Vagina (tissue), 2 donors: ENCODE results near the gene STEAP4. TPM values are rescaled to one million over a fixed set of nuclear protein-coding genes. Genes with fewer than 3 reads are reported as not detected.

ENCODE experiments used
- DNase-seq, 2 donors: peaks; one replicate each; pipeline ENCODE4 v3.0.0-alpha.2; 2017; ENCODE audit errors: extremely low spot score in 2 of 2
- H3K27ac ChIP-seq: fragments of 200-600 bp; sonication (generic); one replicate; pipeline ENCODE4 v1.5.1; 2019
- H3K27me3 ChIP-seq: fragments of 200-600 bp; sonication (generic); one replicate; pipeline ENCODE4 v1.5.1; 2019
- H3K36me3 ChIP-seq, 2 donors: fragments of 200-600 bp; sonication (generic); one replicate each; pipeline ENCODE4 v1.5.1; 2017 to 2019
- H3K4me1 ChIP-seq: fragments of 200-600 bp; sonication (generic); one replicate; pipeline ENCODE4 v1.5.1; 2019
- H3K4me3 ChIP-seq, 2 donors: fragments of 200-600 bp; sonication (generic); 1 replicate in 1 of 2; 2 replicates in 1 of 2; pipeline ENCODE4 v1.5.1; 2016 to 2019
- H3K9me3 ChIP-seq: fragments of 200-600 bp; sonication (generic); one replicate; pipeline ENCODE4 v1.5.1; 2019
- CTCF ChIP-seq, 3 experiments: fragments of 450-650 bp in 2 of 3; fragments of 200-600 bp in 1 of 3; sonication (generic) in 1 of 3; IDR thresholded peaks; one replicate each; pipeline ENCODE4 v1.5.1; 2017 to 2019; ENCODE audit warnings: antibody characterized with exemption in 3 of 3, mild to moderate bottlenecking in 2 of 3, moderate library complexity in 2 of 3
- POLR2A ChIP-seq, 2 donors: fragments of 450-650 bp; IDR thresholded peaks; one replicate each; pipeline ENCODE4 v1.6.1; 2017; ENCODE audit warnings: antibody characterized with exemption in 2 of 2, mild to moderate bottlenecking in 2 of 2, moderate library complexity in 2 of 2
- POLR2AphosphoS5 ChIP-seq, 2 donors: sonication (generic); formaldehyde crosslinking; IDR thresholded peaks; one replicate each; pipeline ENCODE4 v1.9.0; 2017; ENCODE audit warnings: antibody characterized with exemption in 2 of 2, mild to moderate bottlenecking in 2 of 2, low read depth in 1 of 2; ENCODE audit not compliant: insufficient read depth in 1 of 2
- intact Hi-C: fragments of 100-400 bp; cut with DNase I; formaldehyde crosslinking; loops from one replicate; pipeline ENCODE4 v1.15.1; 2023
- total RNA-seq: library from RNA; depleted of rRNA; stranded (reverse); fragments of >200 nt; gene quantifications from one replicate; pipeline ENCODE4 v1.2.3, GENCODE V29; 2016

Gene STEAP4
- total RNA-seq, 1 donor from 2014 or later = 41.7 TPM

- H3K27ac ChIP-seq = no peak overlapping the region
- no peaks in the 10 kb centered on the region for H3K9me3 ChIP-seq
- no peaks in the 10 kb centered on the region for H3K27me3 ChIP-seq
- H3K36me3 ChIP-seq = no peaks in the 10 kb centered on the region
- intact Hi-C loops = no loop called here
- no peak for TF ChIP-seq POLR2A (IDR thresholded peaks at IDR 0.05)
- no peak for TF ChIP-seq CTCF (IDR thresholded peaks at IDR 0.05)
- TF ChIP-seq POLR2AphosphoS5 (IDR thresholded peaks at IDR 0.05; ENCODE audit: insufficient read depth in 1 of 2, low read depth in 1 of 2) = no peak
- H3K4me1 ChIP-seq = peaks cover 10% of the 10 kb centered on the region
- H3K4me3 ChIP-seq = no peak overlapping the region
- DNase-seq = no peak
These were observed 9.8 kb upstream of the STEAP4 start for GRCh38 chr7:88316456-88316855.

- Histone ChIP-seq H3K4me1 (peaks cover 19% of the 10 kb centered on the region), H3K36me3 (no peaks in the 10 kb centered on the region), H3K27ac (no peak overlapping the region), H3K4me3 (no peak overlapping the region), H3K9me3 (no peaks in the 10 kb centered on the region), H3K27me3 (no peaks in the 10 kb centered on the region)
- no peak for DNase-seq
- TF ChIP-seq POLR2AphosphoS5 (IDR thresholded peaks at IDR 0.05; ENCODE audit: insufficient read depth in 1 of 2, low read depth in 1 of 2) = no peak
- no peak for TF ChIP-seq POLR2A (IDR thresholded peaks at IDR 0.05)
- no peak for TF ChIP-seq CTCF (IDR thresholded peaks at IDR 0.05)
- intact Hi-C loops = no loop called here
These were observed 8.8 kb upstream of the STEAP4 start for GRCh38 chr7:88315522-88315921.

GRCh38 chr7:88314061-88314491, 7.4 kb upstream of the STEAP4 start:
- peaks cover 19% of the 10 kb centered on the region for H3K4me1 ChIP-seq
- H3K4me3 ChIP-seq = no peak overlapping the region
- no peaks in the 10 kb centered on the region for H3K27me3 ChIP-seq
- H3K36me3 ChIP-seq = no peaks in the 10 kb centered on the region
- intact Hi-C loops = no loop called here
- no peaks in the 10 kb centered on the region for H3K9me3 ChIP-seq
- TF ChIP-seq POLR2AphosphoS5 (IDR thresholded peaks at IDR 0.05; ENCODE audit: insufficient read depth in 1 of 2, low read depth in 1 of 2) = no peak
- TF ChIP-seq CTCF (IDR thresholded peaks at IDR 0.05) = no peak
- TF ChIP-seq POLR2A (IDR thresholded peaks at IDR 0.05) = no peak
- no peak overlapping the region for H3K27ac ChIP-seq
- DNase-seq = no peak

GRCh38 chr7:88312061-88312663, 5.5 kb upstream of the STEAP4 start:
- Histone ChIP-seq H3K36me3 (no peaks in the 10 kb centered on the region), H3K27ac (no peak overlapping the region), H3K4me1 (peaks cover 19% of the 10 kb centered on the region), H3K9me3 (no peaks in the 10 kb centered on the region), H3K4me3 (no peak overlapping the region), H3K27me3 (no peaks in the 10 kb centered on the region)
- intact Hi-C loops = no loop called here
- no peak for TF ChIP-seq CTCF (IDR thresholded peaks at IDR 0.05)
- TF ChIP-seq POLR2AphosphoS5 (IDR thresholded peaks at IDR 0.05; ENCODE audit: insufficient read depth in 1 of 2, low read depth in 1 of 2) = no peak
- TF ChIP-seq POLR2A (IDR thresholded peaks at IDR 0.05) = no peak
- DNase-seq = no peak

- no peaks in the 10 kb centered on the region for H3K9me3 ChIP-seq
- no peak overlapping the region for H3K27ac ChIP-seq
- TF ChIP-seq POLR2AphosphoS5 (IDR thresholded peaks at IDR 0.05; ENCODE audit: insufficient read depth in 1 of 2, low read depth in 1 of 2) (no peak), CTCF (IDR thresholded peaks at IDR 0.05) (no peak), POLR2A (IDR thresholded peaks at IDR 0.05) (no peak)
- intact Hi-C loops = no loop called here
- H3K4me1 ChIP-seq = peaks cover 19% of the 10 kb centered on the region
- no peak for DNase-seq
- H3K4me3 ChIP-seq = no peak overlapping the region
- no peaks in the 10 kb centered on the region for H3K27me3 ChIP-seq
- H3K36me3 ChIP-seq = no peaks in the 10 kb centered on the region
These were observed 5.0 kb upstream of the STEAP4 start for GRCh38 chr7:88311675-88312036.
